ENCODE data around the gene IGSF8. TPM values are rescaled to one million over a fixed set of nuclear protein-coding genes. Genes with fewer than 3 reads are reported as not detected.
A peak's percentile ranks its signal among the peaks of the same experiment; 100 is the strongest.

The IGSF8 gene
- total and polyA plus RNA-seq, 2 of the 8 experiments (the other 6 are each of a cell fraction or from before 2014, with no cell fraction given), result 69.6 to 132 TPM

- Histone ChIP-seq H2BK5ac (ENCODE audit: low read depth, low read length) (no peak overlapping the region), H3K79me2 (ENCODE audit: control insufficient read depth in 1 of 2, insufficient read depth in 2 of 2, low read length in 2 of 2) (no peaks in the 10 kb centered on the region), H3K14ac (ENCODE audit: insufficient read length) (no peak overlapping the region), H3K23me2 (ENCODE audit: low read depth, low read length) (no peaks in the 10 kb centered on the region), H3K4me1 (replicated peaks in 1 of 4; ENCODE audit: control insufficient read depth in 3 of 4, insufficient read depth in 4 of 4, low read length in 3 of 4) (peaks cover 10 to 24% (median 16%) of the 10 kb centered on the region in 4 experiments), H3K18ac (ENCODE audit: extremely low read depth, low read length) (no peak overlapping the region), H2AFZ (ENCODE audit: low read length) (no peak overlapping the region), H2BK12ac (ENCODE audit: low read depth, low read length) (no peak overlapping the region), H4K5ac (ENCODE audit: insufficient read length, low read depth, low read length) (no peak overlapping the region), H4K8ac (ENCODE audit: extremely low read depth, insufficient read depth, low read length) (no peak overlapping the region), H3K56ac (replicated peaks; ENCODE audit: insufficient read length, low read depth, low read length) (no peak overlapping the region), H3K36me3 (ENCODE audit: control insufficient read depth in 2 of 4, insufficient read depth in 4 of 4, low read length in 3 of 4) (no peaks in the 10 kb centered on the region), H3K9ac (replicated peaks in 1 of 4; ENCODE audit: extremely low read depth in 1 of 4, low read depth in 3 of 4, low read length in 3 of 4) (no peak overlapping the region; a peak in 1 of 7 replicates), H3K9me3 (ENCODE audit: insufficient read depth in 2 of 2, low read depth in 1 of 2, low read length in 1 of 2) (no peaks in the 10 kb centered on the region), H3K27ac (ENCODE audit: low read depth, low read length) (no peak overlapping the region), H2BK20ac (ENCODE audit: low read length) (0 out of 2 replicates have a peak overlapping the region, but pooled peaks have one; percentile 77), H2AK5ac (ENCODE audit: low read depth, low read length) (no peak overlapping the region), H2BK120ac (replicated peaks; ENCODE audit: low read depth, low read length) (no peak overlapping the region), H4K91ac (replicated peaks; ENCODE audit: insufficient read length, low read length) (no peak overlapping the region), H3K27me3 (replicated peaks in 1 of 4; ENCODE audit: control insufficient read depth in 3 of 4, extremely low read depth in 1 of 4, insufficient read depth in 3 of 4, low read length in 3 of 4) (no peaks in the 10 kb centered on the region; a peak in 1 of 7 replicates), H3K4me3 (ENCODE audit: extremely low read depth in 1 of 4, insufficient read depth in 2 of 4, low read depth in 3 of 4, low read length in 4 of 4) (no peak overlapping the region; a peak in 1 of 8 replicates), H3K79me1 (ENCODE audit: low read depth, low read length) (no peaks in the 10 kb centered on the region), H3K4ac (replicated peaks; ENCODE audit: insufficient read length, low read depth, low read length) (no peak overlapping the region), H3K23ac (ENCODE audit: insufficient read length) (no peak overlapping the region), H2BK15ac (ENCODE audit: low read length) (no peak overlapping the region), H3K4me2 (ENCODE audit: insufficient read depth in 1 of 2, low read depth in 2 of 2, low read length in 2 of 2) (peak overlapping the region; percentile 36 to 47), H4K20me1 (replicated peaks in 1 of 2; ENCODE audit: control insufficient read depth in 1 of 2, insufficient read depth in 2 of 2, low read length in 2 of 2) (no peaks in the 10 kb centered on the region)
- CTCF ChIA-PET (ENCODE audit: partially characterized antibody), result interaction anchor here (2.1 to 46.4 kb wide), 2 partner anchors 26 to 121 kb away, joined by 4 to 1874 read pairs; partner anchors contain the start of genes IGSF8, KCNJ10 and KCNJ9
- POLR2A ChIA-PET (ENCODE audit: partially characterized antibody), result interaction anchor here (0.8 to 3.4 kb wide), 3 partner anchors 17 to 40 kb away, joined by 3 to 18 read pairs (median 4); partner anchors contain the start of gene PIGM
- no peak for TF ChIP-seq GABPA (IDR thresholded peaks at IDR 0.05; ENCODE audit: borderline replicate concordance, insufficient read depth, low read length)
- peak; percentile 20; the same call in 1 of the 2 replicates for TF ChIP-seq SP1 (IDR thresholded peaks at IDR 0.05; ENCODE audit: low read depth, low read length)
- TF ChIP-seq JUN (IDR thresholded peaks at IDR 0.05; ENCODE audit: low read depth, low read length), result no peak
- no peak for FAIRE-seq
- no peak for DNase-seq (ENCODE audit: low read depth in 1 of 2, low spot score in 2 of 2)
Measured at GRCh38 chr1:160048335-160048734, 50.1 kb downstream of the IGSF8 start.

All from H1 (cell line).